HL-60 (cell line): ENCODE data around the gene INTS11.

Source experiments
- DNase-seq, 2 experiments: peaks; one replicate each; pipeline ENCODE4 v3.0.0-alpha.2; 2010 to 2020; ENCODE audit warnings: low read depth in 1 of 2, low spot score in 1 of 2
- H3K27ac ChIP-seq: fragments of 250-450 bp; sonication (Bioruptor Pico); replicated peaks from 2 replicates; pipeline ENCODE4 v1.5.1; 2020; ENCODE audit warnings: mild to moderate bottlenecking, moderate library complexity
- H3K27me3 ChIP-seq: fragments of 250-450 bp; sonication (Bioruptor Pico); 2 replicates; pipeline ENCODE4 v1.5.1; 2021; ENCODE audit warnings: mild to moderate bottlenecking, moderate library complexity; ENCODE audit not compliant: insufficient read depth, poor library complexity, severe bottlenecking
- H3K4me3 ChIP-seq: replicated peaks from 2 replicates; pipeline ENCODE4 v1.5.1; 2011; ENCODE audit warnings: mild to moderate bottlenecking, control low read depth, low read length; ENCODE audit not compliant: insufficient read depth
- CTCF ChIP-seq: IDR thresholded peaks from one replicate; pipeline ENCODE4 v1.5.1; 2011; ENCODE audit warnings: low read length, control low read depth, inconsistent platforms; ENCODE audit not compliant: insufficient read depth
- GABPA ChIP-seq: IDR thresholded peaks from 2 replicates; pipeline ENCODE4 v1.6.1; 2012; ENCODE audit warnings: low read depth
- POLR2AphosphoS5 ChIP-seq: IDR thresholded peaks from 2 replicates; pipeline ENCODE4 v1.6.1; 2012; ENCODE audit warnings: low read depth
- REST ChIP-seq: IDR thresholded peaks from 2 replicates; pipeline ENCODE4 v1.6.1; 2012; ENCODE audit warnings: low read depth; ENCODE audit not compliant: insufficient replicate concordance
- SPI1 ChIP-seq: IDR thresholded peaks from 2 replicates; pipeline ENCODE4 v1.6.1; 2012; ENCODE audit warnings: low read depth, mild to moderate bottlenecking, borderline replicate concordance

INTS11 gene

DNA sequence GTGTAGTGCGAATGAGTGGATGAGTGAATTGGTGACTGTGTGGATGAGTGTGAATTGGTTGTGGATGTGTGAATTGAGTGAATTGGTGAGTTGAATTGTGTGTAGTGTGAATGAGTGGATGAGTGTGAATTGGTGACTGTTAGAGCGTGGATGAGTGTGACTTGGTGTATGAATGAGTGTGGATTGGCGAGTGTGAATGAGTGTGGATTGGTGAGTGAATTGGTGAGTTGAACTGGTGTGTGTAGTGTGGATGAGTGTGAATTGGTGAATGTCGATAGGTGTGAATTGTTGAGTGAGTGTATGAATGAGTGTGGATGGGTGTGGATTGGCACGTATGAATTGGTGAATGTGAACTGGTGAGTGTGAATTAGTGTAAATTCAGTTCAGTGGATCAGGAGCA lies 42.9 kb upstream of the INTS11 start:
- no peak overlapping the region for H3K27ac ChIP-seq
- no peak for DNase-seq
- no peak for TF ChIP-seq CTCF
- TF ChIP-seq GABPA = no peak
- TF ChIP-seq SPI1 = no peak
- no peak for TF ChIP-seq POLR2AphosphoS5
- TF ChIP-seq REST = no peak
- no peaks in the 10 kb centered on the region for H3K27me3 ChIP-seq
- no peak overlapping the region for H3K4me3 ChIP-seq

DNA sequence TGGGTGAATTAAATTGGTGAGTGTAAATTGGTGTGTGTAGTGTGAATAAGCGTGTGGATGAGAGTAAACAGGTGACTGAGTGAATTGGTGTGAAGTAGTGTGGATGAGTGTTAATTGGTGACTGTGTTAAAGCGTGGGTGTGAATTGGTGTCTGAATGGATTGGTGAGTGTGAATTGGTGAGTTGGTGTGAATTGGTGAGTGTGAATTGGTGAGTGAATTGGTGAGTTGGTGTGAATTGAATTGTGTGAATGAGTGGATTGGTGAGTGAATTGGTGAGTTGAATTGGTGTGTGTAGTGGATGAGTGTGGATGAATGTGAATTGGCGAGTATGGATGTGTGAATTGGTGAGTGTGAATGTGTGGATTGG lies 42.2 kb upstream of the INTS11 start:
- H3K4me3 ChIP-seq = no peak overlapping the region
- TF ChIP-seq GABPA (no peak), CTCF (no peak), SPI1 (no peak), REST (no peak), POLR2AphosphoS5 (no peak)
- no peak overlapping the region for H3K27ac ChIP-seq
- DNase-seq = no peak
- no peaks in the 10 kb centered on the region for H3K27me3 ChIP-seq

- H3K27ac ChIP-seq = no peak overlapping the region
- H3K27me3 ChIP-seq = no peaks in the 10 kb centered on the region
- TF ChIP-seq CTCF = no peak
- no peak for TF ChIP-seq GABPA
- no peak for TF ChIP-seq POLR2AphosphoS5
- TF ChIP-seq SPI1 = no peak
- no peak for TF ChIP-seq REST
- no peak overlapping the region for H3K4me3 ChIP-seq
- DNase-seq = no peak
Measured at GRCh38 chr1:1365875-1366698, 41.6 kb upstream of the INTS11 start.
